Gastrocnemius medialis (tissue), 4 donors: ENCODE results near the gene FBXW11. TPM values are rescaled to one million over a fixed set of nuclear protein-coding genes. Genes with fewer than 3 reads are reported as not detected.

Experiments used
- ATAC-seq, 2 donors: fragments of 150-250 bp; one replicate each; pipeline ENCODE4 v1.9.1; 2016
- DNase-seq, 2 donors: peaks; one replicate each; pipeline ENCODE4 v3.0.0-alpha.2; 2019
- H3K27ac ChIP-seq, 4 donors: fragments of 200-600 bp; sonication (generic); 1 replicate in 1 of 4; 2 replicates in 3 of 4; pipeline ENCODE4 v1.5.1; 2016 to 2018; ENCODE audit warnings: mild to moderate bottlenecking in 2 of 4, moderate library complexity in 1 of 4
- H3K27me3 ChIP-seq, 3 donors: fragments of 200-600 bp; sonication (generic) in 2 of 3; 1 replicate in 1 of 3; 2 replicates in 2 of 3; pipeline versions ENCODE4 v1.5.1 to v1.6.0; 2016 to 2019; ENCODE audit warnings: mild to moderate bottlenecking in 1 of 3, moderate library complexity in 1 of 3
- H3K36me3 ChIP-seq, 2 donors: fragments of 200-600 bp; sonication (generic) in 1 of 2; one replicate each; pipeline ENCODE4 v1.5.1; 2017 to 2018
- H3K4me1 ChIP-seq, 2 donors: fragments of 200-600 bp; sonication (generic) in 1 of 2; one replicate each; pipeline ENCODE4 v1.5.1; 2016 to 2017; ENCODE audit warnings: mild to moderate bottlenecking in 2 of 2
- H3K4me3 ChIP-seq, 4 donors: fragments of 200-600 bp; sonication (generic) in 3 of 4; 1 replicate in 1 of 4; 2 replicates in 3 of 4; pipeline ENCODE4 v1.5.1; 2016 to 2019; ENCODE audit warnings: mild to moderate bottlenecking in 2 of 4
- H3K9me3 ChIP-seq, 3 donors: fragments of 200-600 bp; sonication (generic) in 2 of 3; 1 replicate in 1 of 3; 2 replicates in 2 of 3; pipeline ENCODE4 v1.5.1; 2016 to 2019
- POLR2A ChIP-seq, 2 donors: fragments of 450-650 bp; IDR thresholded peaks; one replicate each; pipeline ENCODE4 v1.6.1; 2017; ENCODE audit warnings: antibody characterized with exemption in 2 of 2, mild to moderate bottlenecking in 2 of 2, moderate library complexity in 2 of 2
- in situ Hi-C, 4 donors: fragments of 200-750 bp; cut with MboI; loops; one replicate each; pipeline versions ENCODE4 v1.15.0 to v1.8.0; 2017; ENCODE audit warnings: low sequenced_read_pairs in 4 of 4
- intact Hi-C: fragments of 100-400 bp; cut with DNase I; formaldehyde crosslinking; loops from one replicate; pipeline ENCODE4 v1.15.1; 2023; ENCODE audit warnings: low total_unique reads
- total RNA-seq, 4 donors: library from RNA; depleted of rRNA; stranded (reverse); fragments of >200 nt; gene quantifications; one replicate each; pipeline versions ENCODE4 v1.1.0 to v1.2.3, GENCODE V29; 2016
- TF ChIP-seq, protein P1 (sequence below), 5 experiments: fragments of 450-650 bp in 3 of 5; fragments of 200-600 bp in 2 of 5; sonication (generic) in 2 of 5; IDR thresholded peaks in 4 of 5; conservative IDR thresholded peaks in 1 of 5; 1 replicate in 4 of 5; 2 replicates in 1 of 5; pipeline ENCODE4 v1.5.1; 2016 to 2019; ENCODE audit warnings: antibody characterized with exemption in 5 of 5, mild to moderate bottlenecking in 3 of 5, moderate library complexity in 3 of 5

Gene FBXW11
- total RNA-seq, 4 donors from 2014 or later: 68.5 to 80.8 (median 72.2) TPM

DNA sequence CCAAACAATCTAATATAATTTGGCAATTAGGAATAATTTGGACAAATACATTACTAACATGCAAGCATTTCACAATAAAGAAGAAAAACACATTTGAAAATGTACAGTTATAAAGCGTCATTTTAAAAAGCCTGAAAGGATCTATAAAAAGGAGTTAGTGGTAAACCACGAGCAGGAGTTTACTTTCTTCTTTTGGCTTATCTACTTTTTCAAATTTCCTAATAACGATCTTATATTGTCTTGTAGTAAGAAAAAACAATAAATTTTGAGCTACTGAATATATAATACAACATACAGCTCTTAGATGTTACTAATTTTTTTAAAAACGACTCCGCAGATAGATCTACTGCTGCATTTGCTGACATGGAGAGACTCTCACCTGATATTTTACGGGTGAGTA is 141.0 kb downstream of the FBXW11 start:
- no peak overlapping the region for H3K27ac ChIP-seq
- peaks cover 0 to 16% of the 10 kb centered on the region in 2 donors for H3K36me3 ChIP-seq
- ATAC-seq (no peak), DNase-seq (no peak)
- no peaks in the 10 kb centered on the region for H3K27me3 ChIP-seq
- TF ChIP-seq POLR2A (IDR thresholded peaks at IDR 0.05): no peak
- TF ChIP-seq, protein P1, sequence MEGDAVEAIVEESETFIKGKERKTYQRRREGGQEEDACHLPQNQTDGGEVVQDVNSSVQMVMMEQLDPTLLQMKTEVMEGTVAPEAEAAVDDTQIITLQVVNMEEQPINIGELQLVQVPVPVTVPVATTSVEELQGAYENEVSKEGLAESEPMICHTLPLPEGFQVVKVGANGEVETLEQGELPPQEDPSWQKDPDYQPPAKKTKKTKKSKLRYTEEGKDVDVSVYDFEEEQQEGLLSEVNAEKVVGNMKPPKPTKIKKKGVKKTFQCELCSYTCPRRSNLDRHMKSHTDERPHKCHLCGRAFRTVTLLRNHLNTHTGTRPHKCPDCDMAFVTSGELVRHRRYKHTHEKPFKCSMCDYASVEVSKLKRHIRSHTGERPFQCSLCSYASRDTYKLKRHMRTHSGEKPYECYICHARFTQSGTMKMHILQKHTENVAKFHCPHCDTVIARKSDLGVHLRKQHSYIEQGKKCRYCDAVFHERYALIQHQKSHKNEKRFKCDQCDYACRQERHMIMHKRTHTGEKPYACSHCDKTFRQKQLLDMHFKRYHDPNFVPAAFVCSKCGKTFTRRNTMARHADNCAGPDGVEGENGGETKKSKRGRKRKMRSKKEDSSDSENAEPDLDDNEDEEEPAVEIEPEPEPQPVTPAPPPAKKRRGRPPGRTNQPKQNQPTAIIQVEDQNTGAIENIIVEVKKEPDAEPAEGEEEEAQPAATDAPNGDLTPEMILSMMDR (IDR thresholded peaks at IDR 0.05 in 4 of 5, conservative IDR thresholded peaks at IDR 0.05 in 1 of 5): no peak
- in situ Hi-C loops: no loop called here
- no peaks in the 10 kb centered on the region for H3K4me1 ChIP-seq
- H3K4me3 ChIP-seq: no peak overlapping the region
- intact Hi-C loops: no loop called here
- no peaks in the 10 kb centered on the region for H3K9me3 ChIP-seq

DNA sequence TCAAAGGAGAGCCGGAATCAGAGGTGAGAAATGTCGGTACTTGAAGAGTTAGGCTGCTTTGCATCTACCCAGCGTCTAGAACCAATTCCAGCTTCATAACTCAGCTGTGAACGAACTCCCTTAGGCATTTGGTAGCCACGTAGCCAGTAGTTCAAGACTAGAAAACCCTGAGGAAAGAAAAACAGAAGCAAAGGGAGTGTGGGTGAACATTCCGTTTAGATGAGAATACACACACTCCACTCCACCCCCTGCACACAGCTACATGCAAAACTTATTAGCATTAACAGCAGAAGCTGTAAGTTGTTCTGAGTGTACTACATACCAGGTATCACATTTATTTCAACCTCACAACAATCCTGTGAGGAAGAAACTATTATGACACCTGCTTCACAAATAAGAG is 142.5 kb downstream of the FBXW11 start:
- intact Hi-C loops (no loop called here), in situ Hi-C loops (no loop called here)
- Histone ChIP-seq H3K4me3 (no peak overlapping the region), H3K4me1 (no peaks in the 10 kb centered on the region), H3K27ac (no peak overlapping the region), H3K27me3 (no peaks in the 10 kb centered on the region), H3K9me3 (no peaks in the 10 kb centered on the region), H3K36me3 (peaks cover 0 to 16% of the 10 kb centered on the region in 2 donors)
- no peak for TF ChIP-seq POLR2A (IDR thresholded peaks at IDR 0.05)
- TF ChIP-seq, protein P1 (IDR thresholded peaks at IDR 0.05 in 4 of 5, conservative IDR thresholded peaks at IDR 0.05 in 1 of 5): no peak
- ATAC-seq: no peak
- no peak for DNase-seq

DNA sequence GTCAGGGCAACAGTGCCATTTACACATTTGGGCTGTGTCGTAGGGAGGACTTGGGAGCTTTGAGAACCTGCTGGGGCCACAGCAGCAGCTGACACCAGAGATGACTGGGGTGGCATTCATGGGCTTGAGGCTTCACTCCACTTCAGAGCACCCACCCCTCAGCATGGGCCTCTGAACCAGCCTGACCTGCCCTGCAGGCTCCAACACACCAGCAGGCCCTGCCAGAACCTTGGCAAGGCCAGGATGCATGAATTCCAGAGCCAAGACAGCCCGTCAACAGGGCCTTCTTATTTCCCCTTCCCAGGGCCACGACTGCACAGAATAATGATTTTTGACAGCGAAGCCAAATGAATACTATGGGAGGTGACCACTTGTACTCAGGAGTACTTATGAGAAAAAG is 143.8 kb downstream of the FBXW11 start:
- H3K36me3 ChIP-seq: peaks cover 0 to 6% of the 10 kb centered on the region in 2 donors
- no peak for ATAC-seq
- no peak overlapping the region for H3K4me3 ChIP-seq
- H3K27ac ChIP-seq: no peak overlapping the region
- TF ChIP-seq POLR2A (IDR thresholded peaks at IDR 0.05): no peak
- TF ChIP-seq, protein P1 (IDR thresholded peaks at IDR 0.05 in 4 of 5, conservative IDR thresholded peaks at IDR 0.05 in 1 of 5): no peak
- DNase-seq: no peak
- no peaks in the 10 kb centered on the region for H3K9me3 ChIP-seq
- in situ Hi-C loops: no loop called here
- no peaks in the 10 kb centered on the region for H3K27me3 ChIP-seq
- intact Hi-C loops: no loop called here
- H3K4me1 ChIP-seq: no peaks in the 10 kb centered on the region

DNA sequence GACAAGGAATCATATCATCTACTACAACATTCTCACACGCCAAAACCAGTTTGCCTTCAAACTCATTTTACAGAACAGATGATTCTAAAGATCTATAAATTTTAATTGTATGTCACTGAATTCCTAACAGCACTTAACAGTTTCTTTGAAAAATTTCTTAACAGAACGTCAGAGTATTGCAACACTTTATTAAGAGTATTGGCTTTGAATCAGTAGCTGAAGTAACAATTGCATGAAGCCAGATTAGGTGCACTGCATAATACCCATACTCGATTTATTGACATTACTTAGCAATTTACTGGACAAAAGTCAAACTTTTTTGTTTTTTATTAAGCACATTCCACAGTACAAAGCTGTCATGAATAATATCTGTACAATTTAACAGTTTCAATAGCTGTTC is 145.1 kb downstream of the FBXW11 start:
- in situ Hi-C loops: no loop called here
- ATAC-seq: no peak

More for the DNA sequence above, 145.1 kb downstream of the FBXW11 start:
- Histone ChIP-seq H3K4me1 (no peaks in the 10 kb centered on the region), H3K4me3 (no peak overlapping the region), H3K27ac (no peak overlapping the region), H3K36me3 (peaks cover 0 to 6% of the 10 kb centered on the region in 2 donors), H3K27me3 (no peaks in the 10 kb centered on the region), H3K9me3 (no peaks in the 10 kb centered on the region)
- TF ChIP-seq, protein P1 (IDR thresholded peaks at IDR 0.05 in 4 of 5, conservative IDR thresholded peaks at IDR 0.05 in 1 of 5): no peak
- no peak for TF ChIP-seq POLR2A (IDR thresholded peaks at IDR 0.05)
- DNase-seq: no peak
- intact Hi-C loops: no loop called here
